ENCODE data around the gene STON2. TPM values are rescaled to one million over a fixed set of nuclear protein-coding genes. Genes with fewer than 3 reads are reported as not detected.
"Not testable (repeated sequence)": the region's sequence is repeated elsewhere in the genome, so short reads cannot be mapped to it uniquely, and the experiment has no call there.

The STON2 gene
- polyA plus RNA-seq, 3 donors from 2014 or later, result 0.16 TPM; not detected in 2

DNA sequence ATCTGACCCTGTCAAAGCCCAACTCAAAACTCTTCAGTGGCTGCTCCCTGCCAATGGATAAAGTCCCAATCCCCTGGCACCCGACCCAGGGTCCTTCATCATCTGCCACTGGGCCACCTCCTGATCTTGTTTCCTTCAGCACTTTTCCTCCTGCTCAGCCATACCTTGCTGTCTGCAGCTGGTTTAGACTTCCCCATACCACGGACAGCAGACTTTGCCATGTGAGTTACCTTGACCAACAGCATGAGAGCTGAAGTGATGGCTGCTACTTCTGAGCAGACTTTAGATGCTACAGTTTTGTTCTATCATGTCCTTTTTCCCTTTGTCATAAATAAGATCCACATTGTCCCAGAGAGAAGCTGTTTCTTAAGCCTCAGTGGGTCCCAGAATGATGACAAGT is 33.3 kb upstream of the STON2 start:
- Mint-ChIP-seq H3K4me1 (peaks cover 12 to 14% of the 10 kb centered on the region in 2 donors), H3K27me3 (ENCODE audit: low read depth in 3 of 3) (peaks cover 8 to 37% (median 24%) of the 10 kb centered on the region in 3 donors), H3K36me3 (no peaks in the 10 kb centered on the region), H3K9me3 (peaks cover 0 to 3% (median 0%) of the 10 kb centered on the region in 6 donors), H3K4me3 (no peak overlapping the region), H3K27ac (no peak overlapping the region)
- no peak for DNase-seq

DNA sequence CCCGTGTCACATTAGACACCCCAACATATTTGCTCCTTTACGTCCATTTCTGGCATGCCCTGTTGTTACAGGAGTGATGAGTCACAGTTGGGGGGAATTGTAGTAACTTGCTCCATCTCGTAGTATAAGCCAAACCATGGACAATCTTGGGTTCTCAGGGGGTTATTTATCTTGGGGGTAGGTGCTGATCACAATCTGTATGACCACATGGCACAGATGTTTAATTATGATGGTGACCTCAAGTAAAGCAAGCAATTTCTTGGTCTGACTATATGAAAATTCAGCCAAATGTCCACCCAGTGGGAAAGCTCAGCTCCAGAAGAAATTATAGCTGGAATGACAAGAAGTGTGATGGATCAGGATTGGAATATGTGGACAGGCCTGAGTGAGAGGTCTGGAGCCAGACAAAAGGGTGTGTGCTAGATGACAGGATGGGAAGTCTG is 32.1 kb upstream of the STON2 start:
- no peak overlapping the region for H3K27ac Mint-ChIP-seq
- H3K9me3 Mint-ChIP-seq, result peaks cover 0 to 3% (median 0%) of the 10 kb centered on the region in 6 donors
- no peak for DNase-seq
- H3K4me3 Mint-ChIP-seq, result no peak overlapping the region
- no peaks in the 10 kb centered on the region for H3K36me3 Mint-ChIP-seq
- H3K4me1 Mint-ChIP-seq, result peaks cover 11 to 14% of the 10 kb centered on the region in 2 donors
- H3K27me3 Mint-ChIP-seq (ENCODE audit: low read depth in 3 of 3), result peaks cover 5 to 35% (median 24%) of the 10 kb centered on the region in 3 donors

DNA sequence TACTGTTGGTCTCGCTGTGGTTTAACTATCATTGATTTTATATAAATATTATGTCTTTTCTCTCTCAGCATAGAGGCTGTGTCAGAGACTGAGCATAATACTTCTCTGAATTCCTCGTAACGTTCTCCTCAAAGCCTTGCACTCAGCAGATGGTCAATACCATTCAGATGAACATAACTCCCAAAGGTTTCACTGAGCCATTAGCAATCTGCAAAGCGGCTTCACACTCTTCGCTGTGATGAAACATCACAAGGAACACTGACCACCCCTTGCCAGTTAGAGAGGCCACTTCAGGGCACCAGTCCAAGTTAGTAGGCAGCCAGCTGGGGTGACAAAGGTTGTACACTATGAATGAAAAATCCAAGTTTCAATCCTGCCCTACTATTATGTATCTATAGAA is 30.1 kb upstream of the STON2 start:
- no peak overlapping the region for H3K4me3 Mint-ChIP-seq
- H3K36me3 Mint-ChIP-seq, result no peaks in the 10 kb centered on the region
- peaks cover under 1 to 3% of the 10 kb centered on the region in 2 donors for H3K4me1 Mint-ChIP-seq
- peaks cover 5 to 35% (median 20%) of the 10 kb centered on the region in 3 donors for H3K27me3 Mint-ChIP-seq (ENCODE audit: low read depth in 3 of 3)
- no peak for DNase-seq
- no peaks in the 10 kb centered on the region for H3K9me3 Mint-ChIP-seq
- H3K27ac Mint-ChIP-seq, result no peak overlapping the region

DNA sequence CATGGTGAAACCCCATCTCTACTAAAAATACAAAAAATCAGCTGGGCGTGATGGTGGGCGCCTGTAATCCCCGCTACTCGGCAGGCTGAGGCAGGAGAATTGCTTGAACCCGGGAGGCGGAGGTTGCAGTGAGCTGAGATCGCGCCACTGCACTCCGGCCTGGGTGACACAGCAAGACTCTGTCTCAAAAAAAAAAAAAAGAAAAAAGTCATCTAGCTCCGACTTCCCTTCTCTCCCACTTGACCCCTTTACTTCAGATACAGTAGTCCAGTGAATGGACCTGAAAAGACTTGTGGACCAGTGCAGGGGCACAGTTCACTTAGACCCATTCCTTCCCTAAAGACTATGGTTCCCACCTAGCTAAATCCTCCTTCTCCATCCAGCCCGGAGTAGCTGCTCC is 29.6 kb upstream of the STON2 start:
- H3K4me3 Mint-ChIP-seq, result peak overlapping the region in 1 of 5 donors; percentile 16
- peaks cover 5 to 32% (median 17%) of the 10 kb centered on the region in 3 donors for H3K27me3 Mint-ChIP-seq (ENCODE audit: low read depth in 3 of 3)
- not testable (repeated sequence) for H3K36me3 Mint-ChIP-seq, H3K9me3 Mint-ChIP-seq, H3K27ac Mint-ChIP-seq, H3K4me1 Mint-ChIP-seq, DNase-seq

DNA sequence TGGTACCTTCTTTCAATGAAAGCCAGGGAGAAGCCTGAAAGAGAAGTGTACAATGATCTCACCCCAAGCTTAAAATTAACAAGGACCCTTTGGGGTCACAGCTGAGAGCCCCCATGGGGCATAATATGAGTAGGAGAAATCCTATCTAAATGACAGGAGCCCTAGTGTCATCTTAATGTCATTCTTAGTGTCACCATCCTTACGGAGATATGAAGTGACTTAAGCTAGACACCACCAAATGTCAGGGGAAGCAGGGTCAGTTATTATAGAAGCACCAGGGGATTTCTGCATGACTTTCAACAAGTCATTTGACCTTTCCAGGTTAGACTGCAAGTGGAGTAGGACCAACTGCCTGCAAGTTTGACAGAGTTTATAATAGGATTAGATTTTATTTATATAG is 28.9 kb upstream of the STON2 start:
- no peaks in the 10 kb centered on the region for H3K36me3 Mint-ChIP-seq
- no peaks in the 10 kb centered on the region for H3K4me1 Mint-ChIP-seq
- peaks cover 6 to 26% (median 14%) of the 10 kb centered on the region in 3 donors for H3K27me3 Mint-ChIP-seq (ENCODE audit: low read depth in 3 of 3)
- no peak overlapping the region for H3K27ac Mint-ChIP-seq
- no peak for DNase-seq
- H3K9me3 Mint-ChIP-seq, result no peaks in the 10 kb centered on the region
- H3K4me3 Mint-ChIP-seq, result no peak overlapping the region

DNA sequence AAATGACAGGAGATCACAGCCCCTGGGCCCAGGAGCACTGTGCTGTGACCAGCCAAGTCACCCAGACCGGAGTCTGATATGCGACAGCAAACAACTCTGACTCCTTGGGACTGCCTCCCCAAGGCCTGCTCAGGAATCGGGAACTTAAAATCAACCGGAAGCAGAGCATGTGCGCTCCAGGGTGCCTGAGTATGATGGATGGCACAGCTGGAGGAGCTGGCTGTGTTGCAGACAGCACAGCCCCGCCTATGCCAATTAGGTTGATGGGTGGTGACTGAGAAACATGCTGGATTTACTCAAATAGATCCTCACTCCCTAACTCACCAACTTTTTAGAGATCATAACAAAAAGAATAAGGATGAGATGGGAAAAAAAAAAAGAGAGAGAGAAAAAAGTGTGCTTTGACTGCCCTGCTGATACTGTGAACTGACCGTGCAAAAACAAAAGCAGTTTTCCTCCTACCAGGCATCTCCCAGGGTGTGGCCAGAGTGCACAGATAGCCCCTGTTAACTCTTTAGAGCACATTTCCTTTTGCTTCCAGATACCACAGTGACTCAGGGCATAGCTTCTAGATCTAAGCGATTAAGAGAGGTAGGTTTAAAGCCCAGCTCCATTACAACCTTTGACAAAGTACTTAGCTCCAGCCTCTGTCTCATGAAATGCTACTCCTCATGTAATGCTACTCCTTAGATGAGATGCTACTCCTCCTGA is 27.4 kb upstream of the STON2 start:
- Mint-ChIP-seq H3K9me3 (no peaks in the 10 kb centered on the region), H3K4me1 (no peaks in the 10 kb centered on the region), H3K36me3 (no peaks in the 10 kb centered on the region), H3K27ac (no peak overlapping the region), H3K4me3 (no peak overlapping the region), H3K27me3 (ENCODE audit: low read depth in 3 of 3) (peaks cover 4 to 13% (median 9%) of the 10 kb centered on the region in 3 donors)
- no peak for DNase-seq

DNA sequence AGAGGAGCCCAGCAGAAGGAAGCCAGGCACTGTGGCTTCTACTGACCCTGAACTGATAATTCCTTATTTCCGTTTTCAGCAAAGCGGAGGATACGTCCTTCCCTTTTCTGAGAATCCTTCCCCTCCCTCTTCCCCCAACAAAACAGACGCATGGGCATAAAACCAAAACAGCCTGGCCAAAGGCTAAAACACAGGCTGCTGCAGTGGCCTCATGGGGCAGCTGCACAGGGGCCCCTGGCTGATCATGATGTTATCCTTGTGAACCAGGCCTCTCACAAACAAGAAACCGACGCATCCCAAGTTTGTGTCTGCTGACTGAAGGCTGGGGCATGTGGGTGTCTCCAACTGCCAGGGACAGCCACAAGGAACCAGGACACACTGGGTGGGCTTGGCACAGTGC is 23.4 kb upstream of the STON2 start:
- Mint-ChIP-seq H3K4me1 (no peaks in the 10 kb centered on the region), H3K36me3 (no peaks in the 10 kb centered on the region), H3K4me3 (no peak overlapping the region), H3K9me3 (peaks cover 0 to 2% (median 0%) of the 10 kb centered on the region in 6 donors), H3K27me3 (ENCODE audit: low read depth in 3 of 3) (peaks cover 2 to 12% (median 9%) of the 10 kb centered on the region in 3 donors), H3K27ac (no peak overlapping the region)
- no peak for DNase-seq

DNA sequence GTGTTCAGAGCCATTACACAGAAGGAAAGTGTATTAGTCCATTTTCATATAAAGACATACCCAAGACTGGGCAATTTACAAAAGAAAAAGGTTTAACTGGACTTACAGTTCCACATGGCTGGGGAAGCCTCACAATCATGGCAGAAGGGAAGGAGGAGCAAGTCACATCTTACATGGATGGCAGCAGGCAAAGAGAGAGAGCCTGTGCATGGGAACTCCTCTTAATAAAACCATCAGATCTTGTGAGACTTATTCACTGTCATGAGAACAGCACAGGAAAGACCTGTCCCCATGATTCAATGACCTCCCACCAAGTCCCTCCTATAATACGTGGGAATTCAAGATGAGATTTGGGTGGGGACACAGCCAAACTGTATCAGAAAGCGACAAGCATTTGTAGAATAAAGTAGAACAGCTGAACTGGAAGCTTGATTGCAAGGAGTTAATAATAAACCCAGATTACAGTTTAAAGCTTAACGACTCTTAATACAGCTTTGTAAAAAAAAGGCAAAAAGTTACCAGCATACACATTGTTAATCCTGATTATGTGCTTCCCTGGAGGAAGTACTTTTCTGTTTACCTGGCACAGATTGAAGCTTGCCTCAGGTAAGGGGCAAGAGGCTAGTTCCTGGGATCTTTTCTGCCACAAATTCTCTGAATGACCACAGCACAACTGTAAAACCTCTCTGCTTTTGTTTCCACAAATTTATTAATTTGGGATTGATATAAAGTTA is 18.1 kb upstream of the STON2 start:
- peaks cover 0 to 6% (median 0%) of the 10 kb centered on the region in 6 donors for H3K9me3 Mint-ChIP-seq

DNA sequence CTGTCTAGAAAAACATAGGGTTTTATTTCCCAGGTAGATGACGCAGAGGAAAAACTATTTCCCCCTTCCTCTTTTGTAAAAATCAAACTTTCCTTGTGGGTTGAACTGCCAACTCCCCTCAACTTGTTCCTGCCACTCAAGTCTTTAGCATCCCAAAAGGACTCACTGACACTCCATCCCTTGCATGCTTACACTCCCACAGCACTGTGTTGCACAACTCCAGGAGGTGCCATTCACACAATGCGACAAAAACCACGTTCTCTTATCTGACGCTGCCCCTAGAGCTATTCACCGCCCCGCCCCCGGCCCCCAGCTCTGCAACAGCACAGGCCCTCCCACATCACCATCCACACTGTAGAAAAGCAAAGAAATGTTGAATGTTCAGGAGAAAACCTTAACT is 16.9 kb upstream of the STON2 start:
- peaks cover 0 to 6% (median 0%) of the 10 kb centered on the region in 6 donors for H3K9me3 Mint-ChIP-seq
- H3K27me3 Mint-ChIP-seq (ENCODE audit: low read depth in 3 of 3), result peaks cover 0 to 5% (median 4%) of the 10 kb centered on the region in 3 donors
- no peak for DNase-seq
- no peaks in the 10 kb centered on the region for H3K4me1 Mint-ChIP-seq
- no peak overlapping the region for H3K4me3 Mint-ChIP-seq
- H3K27ac Mint-ChIP-seq, result no peak overlapping the region
- H3K36me3 Mint-ChIP-seq, result peaks cover 0 to 3% (median 0%) of the 10 kb centered on the region in 3 donors

More for the DNA sequence above, 18.1 kb upstream of the STON2 start:
- no peak overlapping the region for H3K4me3 Mint-ChIP-seq
- H3K36me3 Mint-ChIP-seq, result peaks cover 0 to 3% (median 0%) of the 10 kb centered on the region in 3 donors
- no peak overlapping the region for H3K27ac Mint-ChIP-seq
- DNase-seq, result no peak
- peaks cover 0 to 5% (median 4%) of the 10 kb centered on the region in 3 donors for H3K27me3 Mint-ChIP-seq (ENCODE audit: low read depth in 3 of 3)
- H3K4me1 Mint-ChIP-seq, result no peaks in the 10 kb centered on the region

DNA sequence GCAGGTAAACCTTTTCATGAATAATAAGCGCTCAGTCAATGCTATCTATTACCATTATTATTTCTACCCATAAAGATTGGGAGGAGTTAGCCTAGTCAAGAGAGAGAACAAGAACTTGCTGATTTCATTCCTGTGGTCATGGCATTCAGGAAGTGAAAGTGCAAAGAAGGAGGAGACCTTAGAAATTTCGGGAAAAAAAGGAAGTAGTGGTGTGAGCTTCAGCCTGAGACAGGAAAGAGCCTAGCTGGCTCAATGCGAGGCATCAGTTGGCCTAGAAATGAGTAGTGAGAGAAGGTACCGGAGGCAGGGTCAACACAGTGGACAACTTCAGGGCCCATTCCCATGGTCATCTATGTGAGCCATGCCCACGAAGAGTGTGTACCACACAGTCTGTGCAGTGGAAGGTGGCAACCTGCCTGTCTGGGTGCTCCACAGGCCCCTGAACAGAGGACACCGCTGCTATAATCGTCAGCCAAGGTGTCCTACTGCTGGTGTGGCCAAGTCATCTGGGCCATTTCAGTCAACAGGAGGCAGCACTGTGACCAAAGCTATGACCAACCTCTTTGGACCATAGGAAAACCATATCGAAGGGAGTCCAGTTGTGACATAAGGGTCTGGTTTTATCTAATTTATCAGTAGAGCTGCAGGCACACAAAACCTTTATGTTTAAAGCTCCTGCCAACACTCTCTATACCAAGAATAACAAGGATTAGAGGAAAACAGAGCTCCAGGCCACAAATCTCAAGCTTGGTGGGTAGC is 16.2 kb upstream of the STON2 start:
- Mint-ChIP-seq H3K4me1 (no peaks in the 10 kb centered on the region), H3K4me3 (no peak overlapping the region), H3K9me3 (peaks cover 0 to 4% (median 0%) of the 10 kb centered on the region in 6 donors), H3K36me3 (peaks cover 0 to 3% (median 0%) of the 10 kb centered on the region in 3 donors), H3K27ac (no peak overlapping the region), H3K27me3 (ENCODE audit: low read depth in 3 of 3) (peaks cover 4 to 5% (median 4%) of the 10 kb centered on the region in 3 donors)
- DNase-seq, result no peak

DNA sequence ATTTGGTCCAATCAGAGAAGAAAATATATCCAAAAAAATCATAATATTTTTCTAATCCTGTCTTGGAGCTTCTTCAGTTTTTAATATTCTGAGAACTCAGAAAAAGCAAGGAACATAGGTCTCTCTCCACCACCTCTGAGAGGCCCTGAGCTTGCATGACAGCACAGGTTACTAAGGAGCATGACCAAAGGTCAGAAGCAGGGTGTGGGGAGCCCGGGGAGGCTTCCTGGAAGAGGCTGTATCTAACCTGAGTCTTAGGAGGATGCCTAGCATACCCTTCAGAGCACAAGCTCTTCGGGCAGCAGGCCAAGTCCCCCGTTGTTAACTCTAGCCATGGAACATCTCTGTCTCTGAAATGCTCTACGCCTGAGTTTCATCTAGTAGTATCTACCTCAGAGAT is 15.7 kb upstream of the STON2 start:
- Mint-ChIP-seq H3K27me3 (ENCODE audit: low read depth in 3 of 3) (peaks cover 4 to 5% (median 5%) of the 10 kb centered on the region in 3 donors), H3K4me3 (no peak overlapping the region), H3K36me3 (peaks cover 0 to 3% (median 0%) of the 10 kb centered on the region in 3 donors), H3K4me1 (no peaks in the 10 kb centered on the region), H3K9me3 (peaks cover 0 to 4% (median 0%) of the 10 kb centered on the region in 6 donors), H3K27ac (no peak overlapping the region)
- DNase-seq, result no peak

DNA sequence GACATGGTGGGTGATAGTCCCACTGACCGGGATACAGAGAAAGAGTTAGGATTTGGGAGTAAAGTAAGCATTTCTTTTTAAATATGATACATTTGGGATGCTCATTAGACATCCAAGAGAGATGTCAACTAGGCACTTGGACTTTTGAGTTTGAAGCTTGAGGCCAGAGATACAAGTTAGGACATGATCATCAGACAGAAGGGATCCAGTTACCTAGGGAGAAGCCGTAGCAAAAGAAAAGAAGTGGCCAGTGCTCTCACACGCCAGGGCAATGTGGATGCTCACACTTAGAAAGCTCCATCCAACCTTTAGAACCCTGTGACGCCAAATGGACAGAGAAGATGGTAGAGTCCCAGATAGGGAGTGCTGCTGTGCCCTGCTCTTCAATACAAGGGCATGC is 14.0 kb upstream of the STON2 start:
- Mint-ChIP-seq H3K9me3 (peaks cover 0 to 4% (median 0%) of the 10 kb centered on the region in 6 donors), H3K27me3 (ENCODE audit: low read depth in 3 of 3) (peaks cover 4 to 9% (median 5%) of the 10 kb centered on the region in 3 donors), H3K27ac (no peak overlapping the region), H3K36me3 (peaks cover 0 to 3% (median 0%) of the 10 kb centered on the region in 3 donors), H3K4me3 (no peak overlapping the region), H3K4me1 (no peaks in the 10 kb centered on the region)
- no peak for DNase-seq

DNA sequence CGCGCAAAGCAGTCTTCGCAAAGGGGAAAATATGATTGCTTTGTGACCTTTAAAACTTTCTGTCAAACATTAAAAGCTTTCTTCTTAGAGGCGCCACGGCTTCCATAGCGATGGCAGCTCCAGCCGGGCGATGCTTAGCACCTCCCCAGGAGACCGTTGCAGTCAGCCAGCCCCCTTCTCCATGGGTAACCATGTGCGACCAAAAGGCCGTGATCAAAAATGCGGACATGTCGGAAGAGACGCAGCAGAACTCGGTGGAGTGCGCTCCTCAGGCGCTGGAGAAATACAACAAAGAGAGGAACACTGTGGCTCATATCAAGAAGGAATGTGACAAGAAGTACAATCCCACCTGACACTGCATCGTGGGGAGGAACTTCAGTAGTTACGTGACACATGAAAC is 12.7 kb upstream of the STON2 start:
- Mint-ChIP-seq H3K9me3 (peaks cover 0 to 4% (median 0%) of the 10 kb centered on the region in 6 donors), H3K27ac (no peak overlapping the region), H3K27me3 (ENCODE audit: low read depth in 3 of 3) (peaks cover 4 to 11% (median 5%) of the 10 kb centered on the region in 3 donors), H3K4me3 (no peak overlapping the region), H3K36me3 (peaks cover 0 to 3% (median 0%) of the 10 kb centered on the region in 3 donors), H3K4me1 (no peaks in the 10 kb centered on the region)
- no peak for DNase-seq

All from immature natural killer cell (primary cell).